PFSK-1 (cell line): ENCODE results near the gene G3BP2. TPM values are rescaled to one million over a fixed set of nuclear protein-coding genes. Genes with fewer than 3 reads are reported as not detected.

Source experiments
- FOXP2 ChIP-seq: optimal IDR thresholded peaks from 2 replicates; pipeline ENCODE3; 2011; ENCODE audit warnings: borderline replicate concordance, control low read depth, inconsistent platforms; ENCODE audit not compliant: insufficient read depth; ENCODE audit errors: extremely low read length, extremely low read depth
- POLR2AphosphoS5 ChIP-seq: IDR thresholded peaks from 2 replicates; pipeline ENCODE4 v1.6.1; 2012; ENCODE audit warnings: low read depth, mild to moderate bottlenecking, control low read depth, low read length, moderate library complexity
- SIN3A ChIP-seq: IDR thresholded peaks from 2 replicates; pipeline ENCODE4 v1.6.1; 2012; ENCODE audit warnings: mild to moderate bottlenecking, low read length, moderate library complexity, borderline replicate concordance; ENCODE audit not compliant: insufficient read depth
- TAF1 ChIP-seq: IDR thresholded peaks from 2 replicates; pipeline ENCODE4 v1.6.1; 2012; ENCODE audit warnings: low read length, control low read depth, borderline replicate concordance; ENCODE audit not compliant: insufficient read depth
- polyA plus RNA-seq: library from polyadenylated mRNA; unstranded; fragments of >200 nt; gene quantifications from one replicate; pipeline ENCODE4 v1.2.1, GENCODE V29; 2012; ENCODE audit warnings: low read depth, missing spikeins; ENCODE audit not compliant: insufficient read length
- TF ChIP-seq, protein P1 (sequence below), 2 experiments: IDR thresholded peaks; 2 replicates each; pipeline versions ENCODE4 v1.6.1 to v1.8.0; 2011 to 2012; ENCODE audit warnings: low read depth in 2 of 2, low read length in 2 of 2, control low read depth in 1 of 2, inconsistent platforms in 1 of 2, mild to moderate bottlenecking in 1 of 2, moderate library complexity in 1 of 2; ENCODE audit not compliant: insufficient read depth in 1 of 2

Gene G3BP2
- polyA plus RNA-seq, result 32.9 TPM

- TF ChIP-seq, protein P1, sequence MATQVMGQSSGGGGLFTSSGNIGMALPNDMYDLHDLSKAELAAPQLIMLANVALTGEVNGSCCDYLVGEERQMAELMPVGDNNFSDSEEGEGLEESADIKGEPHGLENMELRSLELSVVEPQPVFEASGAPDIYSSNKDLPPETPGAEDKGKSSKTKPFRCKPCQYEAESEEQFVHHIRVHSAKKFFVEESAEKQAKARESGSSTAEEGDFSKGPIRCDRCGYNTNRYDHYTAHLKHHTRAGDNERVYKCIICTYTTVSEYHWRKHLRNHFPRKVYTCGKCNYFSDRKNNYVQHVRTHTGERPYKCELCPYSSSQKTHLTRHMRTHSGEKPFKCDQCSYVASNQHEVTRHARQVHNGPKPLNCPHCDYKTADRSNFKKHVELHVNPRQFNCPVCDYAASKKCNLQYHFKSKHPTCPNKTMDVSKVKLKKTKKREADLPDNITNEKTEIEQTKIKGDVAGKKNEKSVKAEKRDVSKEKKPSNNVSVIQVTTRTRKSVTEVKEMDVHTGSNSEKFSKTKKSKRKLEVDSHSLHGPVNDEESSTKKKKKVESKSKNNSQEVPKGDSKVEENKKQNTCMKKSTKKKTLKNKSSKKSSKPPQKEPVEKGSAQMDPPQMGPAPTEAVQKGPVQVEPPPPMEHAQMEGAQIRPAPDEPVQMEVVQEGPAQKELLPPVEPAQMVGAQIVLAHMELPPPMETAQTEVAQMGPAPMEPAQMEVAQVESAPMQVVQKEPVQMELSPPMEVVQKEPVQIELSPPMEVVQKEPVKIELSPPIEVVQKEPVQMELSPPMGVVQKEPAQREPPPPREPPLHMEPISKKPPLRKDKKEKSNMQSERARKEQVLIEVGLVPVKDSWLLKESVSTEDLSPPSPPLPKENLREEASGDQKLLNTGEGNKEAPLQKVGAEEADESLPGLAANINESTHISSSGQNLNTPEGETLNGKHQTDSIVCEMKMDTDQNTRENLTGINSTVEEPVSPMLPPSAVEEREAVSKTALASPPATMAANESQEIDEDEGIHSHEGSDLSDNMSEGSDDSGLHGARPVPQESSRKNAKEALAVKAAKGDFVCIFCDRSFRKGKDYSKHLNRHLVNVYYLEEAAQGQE (IDR thresholded peaks at IDR 0.05; ENCODE audit: insufficient read depth in 1 of 2, low read depth in 2 of 2, low read length in 2 of 2), result peak in 1 of 2 experiments; percentile 36; a peak in 1 of 4 replicates
- TF ChIP-seq SIN3A (no peak; the same call in 1 of the 2 replicates), TAF1 (no peak; the same call in 1 of the 2 replicates), FOXP2 (peak; percentile 69), POLR2AphosphoS5 (peak; percentile 77)
These were observed at the start of gene G3BP2 for GRCh38 chr4:75673027-75673958. G3BP2 (minus strand) TSS chr4:75673411; CDS start chr4:75662025, 11,386 bp downstream.

DNA sequence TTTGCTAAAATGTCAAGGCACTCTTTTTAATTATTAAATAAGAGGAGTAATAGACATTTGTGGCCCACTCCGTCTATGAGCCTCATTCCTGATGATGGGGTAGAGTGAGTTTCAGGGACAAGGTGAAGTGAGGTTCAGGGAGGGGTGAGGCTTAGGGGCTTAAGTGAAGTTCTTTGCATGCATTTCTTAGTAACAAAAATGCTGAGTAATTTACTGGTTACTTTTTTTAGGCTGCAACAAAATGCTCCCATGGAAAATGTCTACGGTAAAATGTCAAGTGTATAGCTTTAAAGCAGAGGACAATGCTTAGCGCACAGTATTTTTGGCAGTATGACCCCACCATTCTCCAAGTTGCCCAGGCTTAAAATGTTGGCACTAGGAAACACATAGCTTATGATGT, 49.2 kb upstream of the G3BP2 start:
- TF ChIP-seq TAF1 (no peak), FOXP2 (no peak), POLR2AphosphoS5 (no peak)
- TF ChIP-seq, protein P1 (IDR thresholded peaks at IDR 0.05; ENCODE audit: insufficient read depth in 1 of 2, low read depth in 2 of 2, low read length in 2 of 2), result no peak

GRCh38 chr4:75718529-75718928, 45.3 kb upstream of the G3BP2 start:
- TF ChIP-seq POLR2AphosphoS5 (no peak), TAF1 (no peak), FOXP2 (no peak), SIN3A (no peak)
- TF ChIP-seq, protein P1 (IDR thresholded peaks at IDR 0.05; ENCODE audit: insufficient read depth in 1 of 2, low read depth in 2 of 2, low read length in 2 of 2), result no peak

GRCh38 chr4:75717408-75717807, 44.2 kb upstream of the G3BP2 start:
- TF ChIP-seq SIN3A (no peak), FOXP2 (no peak), POLR2AphosphoS5 (no peak), TAF1 (no peak)
- TF ChIP-seq, protein P1 (IDR thresholded peaks at IDR 0.05; ENCODE audit: insufficient read depth in 1 of 2, low read depth in 2 of 2, low read length in 2 of 2), result no peak
